WTC11 (cell line): ENCODE results near the gene CCDC81. TPM values are rescaled to one million over a fixed set of nuclear protein-coding genes. Genes with fewer than 3 reads are reported as not detected.

Experiments
- ATAC-seq: fragments of 200-7000 bp; cut with Tn5 transposase; 2 replicates; pipeline ENCODE4 v1.10.0; 2021; ENCODE audit warnings: mild to moderate bottlenecking, moderate library complexity
- CTCF ChIA-PET: fragments of 300-600 bp; sonication (Branson Sonifier 250); formaldehyde crosslinking; loops from one replicate; lab custom pipeline; 2021; ENCODE audit warnings: antibody characterized with exemption; lab: Charles Lee
- POLR2A ChIA-PET: fragments of 350-600 bp; sonication (Branson Sonifier 250); formaldehyde crosslinking; loops from one replicate; lab custom pipeline; 2021; ENCODE audit warnings: antibody characterized with exemption; lab: Charles Lee
- DNase-seq: peaks from one replicate; pipeline ENCODE4 v3.0.0; 2021; ENCODE audit warnings: low spot score
- H3K27ac Mint-ChIP-seq: 2 replicates; pipeline ENCODE4 v1.8.0; 2021; ENCODE audit warnings: mixed read lengths
- H3K27me3 Mint-ChIP-seq: 2 replicates; pipeline ENCODE4 v1.8.0; 2021; ENCODE audit warnings: low read depth, mild to moderate bottlenecking, moderate library complexity, mixed read lengths
- H3K36me3 Mint-ChIP-seq: 2 replicates; pipeline ENCODE4 v1.8.0; 2021; ENCODE audit warnings: mixed read lengths
- H3K4me1 Mint-ChIP-seq: 2 replicates; pipeline ENCODE4 v1.8.0; 2022; ENCODE audit warnings: mixed read lengths
- H3K4me3 Mint-ChIP-seq: 2 replicates; pipeline ENCODE4 v1.8.0; 2021; ENCODE audit warnings: mild to moderate bottlenecking, moderate library complexity, mixed read lengths
- H3K9me3 Mint-ChIP-seq: 2 replicates; pipeline ENCODE4 v1.8.0; 2021; ENCODE audit warnings: mixed read lengths
- ATF3 ChIP-seq: sonication (generic); formaldehyde crosslinking; conservative IDR thresholded peaks from 2 replicates; pipeline ENCODE4 v1.8.1; 2022; ENCODE audit warnings: mild to moderate bottlenecking, missing genetic modification reagents
- ERG ChIP-seq: fragments of 250-450 bp; sonication (Bioruptor Pico); IDR thresholded peaks from 2 replicates; pipeline ENCODE4 v1.8.0; 2021; ENCODE audit warnings: mild to moderate bottlenecking
- GABPB1 ChIP-seq: sonication (generic); formaldehyde crosslinking; IDR thresholded peaks from 2 replicates; pipeline ENCODE4 v1.8.1; 2023; ENCODE audit warnings: mild to moderate bottlenecking, missing genetic modification reagents
- GRHL2 ChIP-seq: fragments of 250-450 bp; sonication (Bioruptor Pico); IDR thresholded peaks from 2 replicates; pipeline ENCODE4 v1.8.0; 2022; ENCODE audit warnings: mild to moderate bottlenecking, moderate library complexity; ENCODE audit not compliant: insufficient replicate concordance, severe bottlenecking
- KAT7 ChIP-seq: sonication (generic); formaldehyde crosslinking; IDR thresholded peaks from 2 replicates; pipeline ENCODE4 v1.8.1; 2023; ENCODE audit warnings: missing genetic modification reagents, mild to moderate bottlenecking, borderline replicate concordance
- MLX ChIP-seq: sonication (generic); formaldehyde crosslinking; IDR thresholded peaks from 2 replicates; pipeline ENCODE4 v1.8.1; 2023; ENCODE audit warnings: mild to moderate bottlenecking, missing genetic modification reagents, moderate library complexity
- MYBL2 ChIP-seq: sonication (generic); formaldehyde crosslinking; IDR thresholded peaks from 2 replicates; pipeline ENCODE4 v1.8.1; 2023; ENCODE audit warnings: mild to moderate bottlenecking, moderate library complexity, missing genetic modification reagents
- NFYB ChIP-seq: sonication (generic); formaldehyde crosslinking; conservative IDR thresholded peaks from 2 replicates; pipeline ENCODE4 v1.8.0; 2022; ENCODE audit warnings: low read depth, missing genetic modification reagents
- PREB ChIP-seq: sonication (generic); formaldehyde crosslinking; IDR thresholded peaks from 2 replicates; pipeline ENCODE4 v1.8.1; 2022; ENCODE audit warnings: mild to moderate bottlenecking, missing genetic modification reagents, moderate library complexity, borderline replicate concordance
- RORB ChIP-seq: fragments of 250-450 bp; sonication (Bioruptor Pico); IDR thresholded peaks from 2 replicates; pipeline ENCODE4 v1.9.0; 2021; ENCODE audit warnings: mild to moderate bottlenecking
- SMAD4 ChIP-seq: sonication (generic); formaldehyde crosslinking; IDR thresholded peaks from 2 replicates; pipeline ENCODE4 v1.8.0; 2022; ENCODE audit warnings: mild to moderate bottlenecking, missing genetic modification reagents
- USF2 ChIP-seq: sonication (generic); formaldehyde crosslinking; IDR thresholded peaks from 2 replicates; pipeline ENCODE4 v1.8.1; 2023; ENCODE audit warnings: mild to moderate bottlenecking, missing genetic modification reagents, moderate library complexity
- ZBTB43 ChIP-seq: sonication (generic); formaldehyde crosslinking; IDR thresholded peaks from 2 replicates; pipeline ENCODE4 v1.8.1; 2023; ENCODE audit warnings: mild to moderate bottlenecking, missing genetic modification reagents
- ZNF138 ChIP-seq: sonication (generic); formaldehyde crosslinking; conservative IDR thresholded peaks from 2 replicates; pipeline ENCODE4 v1.8.1; 2022; ENCODE audit warnings: mild to moderate bottlenecking, moderate library complexity, missing genetic modification reagents
- ZNF281 ChIP-seq: sonication (generic); formaldehyde crosslinking; IDR thresholded peaks from 2 replicates; pipeline ENCODE4 v1.8.0; 2023; ENCODE audit warnings: mild to moderate bottlenecking, missing genetic modification reagents
- ZNF317 ChIP-seq: sonication (generic); formaldehyde crosslinking; IDR thresholded peaks from 2 replicates; pipeline ENCODE4 v1.8.1; 2023; ENCODE audit warnings: low read depth, mild to moderate bottlenecking, moderate library complexity, missing genetic modification reagents, borderline replicate concordance
- ZNF423 ChIP-seq: fragments of 250-450 bp; sonication (Bioruptor Pico); IDR thresholded peaks from 2 replicates; pipeline ENCODE4 v2.1.2; 2022; ENCODE audit warnings: mild to moderate bottlenecking, moderate library complexity
- ZNF425 ChIP-seq: fragments of 250-450 bp; sonication (Bioruptor Pico); conservative IDR thresholded peaks from 2 replicates; pipeline ENCODE4 v1.9.0; 2021; ENCODE audit warnings: mild to moderate bottlenecking
- ZNF532 ChIP-seq: fragments of 250-450 bp; sonication (Bioruptor Pico); IDR thresholded peaks from 2 replicates; pipeline ENCODE4 v1.9.0; 2021; ENCODE audit warnings: mild to moderate bottlenecking, borderline replicate concordance
- total RNA-seq: library from RNA; stranded (reverse); gene quantifications from 3 replicates; pipeline ENCODE4 v1.2.3, GENCODE V29; 2021

Gene CCDC81
- total RNA-seq, 1 experiment from 2014 or later, result 0.98 TPM

- TF ChIP-seq ZNF532 (CRISPR knock-in tag) (no peak), ZNF281 (CRISPR knock-in tag) (no peak), RORB (CRISPR knock-in tag) (no peak), USF2 (CRISPR knock-in tag) (no peak), ERG (CRISPR knock-in tag) (no peak), GABPB1 (no peak), ZNF317 (no peak), ATF3 (CRISPR knock-in tag) (no peak)
Measured at GRCh38 chr11:86447763-86448480, 73.2 kb downstream of the CCDC81 start (continued).

- ChIA-PET POLR2A (no interaction called here), CTCF (interaction anchor here (1.8 kb wide), 1 partner anchor 158 kb away, joined by 5 read pairs; no protein-coding TSS in a partner anchor)
- Mint-ChIP-seq H3K9me3 (no peaks in the 10 kb centered on the region), H3K4me1 (no peaks in the 10 kb centered on the region), H3K27me3 (no peaks in the 10 kb centered on the region), H3K27ac (no peak overlapping the region), H3K4me3 (no peak overlapping the region), H3K36me3 (no peaks in the 10 kb centered on the region)
- DNase-seq, result no peak
- peak; percentile 39; the same call in 1 of the 2 replicates for ATAC-seq
- no peak for TF ChIP-seq ZNF138 (CRISPR knock-in tag)
- TF ChIP-seq MLX (CRISPR knock-in tag), result no peak
- no peak for TF ChIP-seq ZNF425
- no peak for TF ChIP-seq SMAD4
- no peak for TF ChIP-seq MYBL2 (CRISPR knock-in tag)
- TF ChIP-seq GRHL2 (CRISPR knock-in tag), result no peak
- TF ChIP-seq PREB (CRISPR knock-in tag), result no peak
- TF ChIP-seq ZNF423 (CRISPR knock-in tag), result no peak
- TF ChIP-seq NFYB (CRISPR knock-in tag), result no peak
- no peak for TF ChIP-seq KAT7 (CRISPR knock-in tag)
- no peak for TF ChIP-seq ZBTB43
Measured at GRCh38 chr11:86449993-86450629, 75.4 kb downstream of the CCDC81 start.
